HepG2 (cell line): Measurements from ENCODE around the gene CTSA. TPM values are rescaled to one million over a fixed set of nuclear protein-coding genes. Genes with fewer than 3 reads are reported as not detected.

Experiments
- AHR ChIP-seq: IDR thresholded peaks from 2 replicates; pipeline ENCODE4 v1.6.1; 2018; ENCODE audit warnings: missing genetic modification reagents, missing compliant biosample characterization
- CCDC6 ChIP-seq: sonication (generic); formaldehyde crosslinking; IDR thresholded peaks from 2 replicates; pipeline ENCODE4 v1.8.1; 2022; ENCODE audit warnings: mild to moderate bottlenecking, missing genetic modification reagents, moderate library complexity
- ETV6 ChIP-seq: sonication (generic); formaldehyde crosslinking; conservative IDR thresholded peaks from 2 replicates; pipeline ENCODE4 v1.4.0; 2020; ENCODE audit warnings: missing genetic modification reagents
- GMEB1 ChIP-seq: sonication (generic); formaldehyde crosslinking; IDR thresholded peaks from 2 replicates; pipeline ENCODE4 v1.5.1; 2020; ENCODE audit warnings: missing genetic modification reagents, mild to moderate bottlenecking, borderline replicate concordance
- KDM3A ChIP-seq: IDR thresholded peaks from 2 replicates; pipeline ENCODE4 v1.6.1; 2018; ENCODE audit warnings: low read depth, missing compliant biosample characterization
- MBD4 ChIP-seq: IDR thresholded peaks from 2 replicates; pipeline ENCODE4 v1.6.1; 2012; ENCODE audit warnings: low read length, inconsistent platforms, borderline replicate concordance
- MTF2 ChIP-seq: sonication (generic); formaldehyde crosslinking; IDR thresholded peaks from 2 replicates; pipeline ENCODE4 v1.5.0; 2020; ENCODE audit warnings: missing genetic modification reagents, borderline replicate concordance
- SMAD9 ChIP-seq: sonication (generic); formaldehyde crosslinking; IDR thresholded peaks from 2 replicates; pipeline ENCODE4 v1.5.1; 2020; ENCODE audit warnings: mild to moderate bottlenecking, missing genetic modification reagents
- SMARCC2 ChIP-seq: fragments of 450-650 bp; IDR thresholded peaks from 2 replicates; pipeline ENCODE4 v1.6.1; 2017; ENCODE audit warnings: antibody characterized with exemption, mild to moderate bottlenecking
- SMC3 ChIP-seq: IDR thresholded peaks from 2 replicates; pipeline ENCODE4 v1.6.1; 2011; ENCODE audit warnings: low read length, improper control_type of control experiment
- SNAPC4 ChIP-seq: sonication (generic); formaldehyde crosslinking; IDR thresholded peaks from 2 replicates; pipeline ENCODE4 v1.4.0; 2020; ENCODE audit warnings: mild to moderate bottlenecking, missing genetic modification reagents
- TARDBP ChIP-seq: sonication (generic); formaldehyde crosslinking; IDR thresholded peaks from 2 replicates; pipeline ENCODE4 v1.8.0; 2022; ENCODE audit warnings: mild to moderate bottlenecking, missing genetic modification reagents
- TFAP4 ChIP-seq: sonication (generic); IDR thresholded peaks from 2 replicates; pipeline ENCODE4 v1.6.1; 2016; ENCODE audit warnings: low read depth, borderline replicate concordance
- ZBTB42 ChIP-seq: sonication (generic); formaldehyde crosslinking; IDR thresholded peaks from 2 replicates; pipeline ENCODE4 v1.5.0; 2020; ENCODE audit warnings: mild to moderate bottlenecking, missing genetic modification reagents
- ZFP41 ChIP-seq: sonication (generic); formaldehyde crosslinking; IDR thresholded peaks from 2 replicates; pipeline ENCODE4 v1.4.0; 2020; ENCODE audit warnings: mild to moderate bottlenecking, missing genetic modification reagents, borderline replicate concordance
- ZNF235 ChIP-seq: sonication (generic); formaldehyde crosslinking; IDR thresholded peaks from 2 replicates; pipeline ENCODE4 v1.8.1; 2023; ENCODE audit warnings: mild to moderate bottlenecking, missing genetic modification reagents, borderline replicate concordance
- ZNF557 ChIP-seq: sonication (generic); formaldehyde crosslinking; IDR thresholded peaks from 2 replicates; pipeline ENCODE4 v1.4.0; 2020; ENCODE audit warnings: missing genetic modification reagents
- ZNF7 ChIP-seq: IDR thresholded peaks from 2 replicates; pipeline ENCODE4 v1.6.1; 2016; ENCODE audit warnings: missing biosample characterization, missing genetic modification reagents
- ZNF800 ChIP-seq: sonication (generic); formaldehyde crosslinking; IDR thresholded peaks from 2 replicates; pipeline ENCODE4 v1.4.0; 2020; ENCODE audit warnings: missing genetic modification reagents
- ZNF883 ChIP-seq: sonication (generic); formaldehyde crosslinking; IDR thresholded peaks from 2 replicates; pipeline ENCODE4 v1.5.1; 2020; ENCODE audit warnings: mild to moderate bottlenecking, missing genetic modification reagents; ENCODE audit errors: not compliant biosample characterization
- polyA plus RNA-seq, 8 experiments: library from polyadenylated mRNA; depleted of rRNA in 3 of 8; stranded (reverse) in 7 of 8; unstranded in 1 of 8; fragments of >200 nt; fragmentation: Illumina TruSeq in 4 of 8; extraction: Trizol in 4 of 8; gene quantifications; 2 replicates each; pipeline versions ENCODE4 v1.2.1 to v1.2.3, GENCODE V29; 2011 to 2016; ENCODE audit warnings: low read depth in 4 of 8, missing spikeins in 1 of 8, mixed read lengths in 1 of 8; ENCODE audit not compliant: insufficient read depth in 1 of 8
- total RNA-seq, 5 experiments: library from RNA; depleted of rRNA; stranded (reverse); fragments of >200 nt; fragmentation: Illumina TruSeq; extraction: Trizol; gene quantifications; 2 replicates each; pipeline ENCODE4 v1.2.3, GENCODE V29; 2016; ENCODE audit warnings: low read depth in 1 of 5

CTSA gene
- total and polyA plus RNA-seq, 2 of the 13 experiments (the other 11 are each of a cell fraction or from before 2014, with no cell fraction given): 202 to 231 TPM

- TF ChIP-seq MTF2 (CRISPR knock-in tag) (no peak), MBD4 (no peak), ZNF235 (CRISPR knock-in tag) (peak; percentile 92), SMARCC2 (no peak), AHR (CRISPR knock-in tag) (peak; percentile 45; the same call in 1 of the 2 replicates), ZFP41 (no peak), ZNF883 (CRISPR knock-in tag) (peak; percentile 97), KDM3A (CRISPR knock-in tag) (peak; percentile 85; the same call in 1 of the 2 replicates), SMAD9 (CRISPR knock-in tag) (0 out of 2 replicates have a peak, but pooled peaks have one; percentile 52), TFAP4 (peak; percentile 62; the same call in 1 of the 2 replicates), ZNF7 (CRISPR knock-in tag) (0 out of 2 replicates have a peak, but pooled peaks have one; percentile 24), SMC3 (peak; percentile 39; the same call in 1 of the 2 replicates), GMEB1 (peak; percentile 78), SNAPC4 (CRISPR knock-in tag) (0 out of 2 replicates have a peak, but pooled peaks have one; percentile 77), TARDBP (peak; percentile 95), ZNF557 (CRISPR knock-in tag) (peak; percentile 98), ZNF800 (CRISPR knock-in tag) (no peak), ZBTB42 (CRISPR knock-in tag) (peak; percentile 77; the same call in 1 of the 2 replicates), CCDC6 (CRISPR knock-in tag) (peak; percentile 91), ETV6 (CRISPR knock-in tag) (no peak; the same call in 1 of the 2 replicates)
Measured at GRCh38 chr20:45946149-45946970, 55.2 kb downstream of the CTSA start (continued).
